Astrocyte (in vitro differentiated cells and primary cell): ENCODE results near the gene ALG6.

Experiments
- EZH2 ChIP-seq: IDR thresholded peaks from 2 replicates; pipeline ENCODE4 v1.6.1; 2012; ENCODE audit warnings: mild to moderate bottlenecking, low read length, inconsistent platforms; ENCODE audit not compliant: insufficient read depth
- TF ChIP-seq, protein P1 (sequence below): IDR thresholded peaks from 2 replicates; pipeline ENCODE4 v1.5.1; 2011; ENCODE audit warnings: low read depth, mild to moderate bottlenecking, inconsistent platforms, low read length, moderate library complexity; ENCODE audit not compliant: insufficient read depth

- TF ChIP-seq, protein P1, sequence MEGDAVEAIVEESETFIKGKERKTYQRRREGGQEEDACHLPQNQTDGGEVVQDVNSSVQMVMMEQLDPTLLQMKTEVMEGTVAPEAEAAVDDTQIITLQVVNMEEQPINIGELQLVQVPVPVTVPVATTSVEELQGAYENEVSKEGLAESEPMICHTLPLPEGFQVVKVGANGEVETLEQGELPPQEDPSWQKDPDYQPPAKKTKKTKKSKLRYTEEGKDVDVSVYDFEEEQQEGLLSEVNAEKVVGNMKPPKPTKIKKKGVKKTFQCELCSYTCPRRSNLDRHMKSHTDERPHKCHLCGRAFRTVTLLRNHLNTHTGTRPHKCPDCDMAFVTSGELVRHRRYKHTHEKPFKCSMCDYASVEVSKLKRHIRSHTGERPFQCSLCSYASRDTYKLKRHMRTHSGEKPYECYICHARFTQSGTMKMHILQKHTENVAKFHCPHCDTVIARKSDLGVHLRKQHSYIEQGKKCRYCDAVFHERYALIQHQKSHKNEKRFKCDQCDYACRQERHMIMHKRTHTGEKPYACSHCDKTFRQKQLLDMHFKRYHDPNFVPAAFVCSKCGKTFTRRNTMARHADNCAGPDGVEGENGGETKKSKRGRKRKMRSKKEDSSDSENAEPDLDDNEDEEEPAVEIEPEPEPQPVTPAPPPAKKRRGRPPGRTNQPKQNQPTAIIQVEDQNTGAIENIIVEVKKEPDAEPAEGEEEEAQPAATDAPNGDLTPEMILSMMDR = no peak
- no peak for TF ChIP-seq EZH2
Measured at GRCh38 chr1:63362578-63362977, 4.8 kb upstream of the ALG6 start.
